ENCODE measurements around the gene DNM1L. TPM values are rescaled to one million over a fixed set of nuclear protein-coding genes. Genes with fewer than 3 reads are reported as not detected.

The DNM1L gene
- total and polyA plus RNA-seq, 8 donors: 44.1 to 128 (median 113) TPM

DNA sequence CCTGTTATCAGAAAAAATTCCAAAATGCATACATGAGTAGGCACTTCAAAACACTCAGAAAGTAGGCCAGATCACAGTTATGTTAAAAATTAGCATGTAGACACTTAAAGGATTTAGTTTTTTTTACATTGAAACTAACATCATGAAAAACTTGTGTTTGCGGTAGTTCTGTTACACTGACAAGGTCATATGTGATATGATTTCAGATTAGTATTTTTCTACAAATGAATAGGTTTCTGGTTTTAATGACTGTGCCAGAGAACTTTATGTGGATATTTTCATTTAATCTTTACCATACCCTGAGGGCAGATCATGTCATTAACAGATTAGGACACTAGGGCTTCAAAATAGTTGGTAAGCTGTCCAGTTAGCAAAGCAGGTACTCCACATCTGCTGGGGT is 55.9 kb downstream of the DNM1L start:
- no peak overlapping the region for H3K4me3 ChIP-seq
- intact Hi-C loops (cut with DNase I): no loop called here
- H3K27me3 ChIP-seq: no peaks in the 10 kb centered on the region
- TF ChIP-seq, protein P1, sequence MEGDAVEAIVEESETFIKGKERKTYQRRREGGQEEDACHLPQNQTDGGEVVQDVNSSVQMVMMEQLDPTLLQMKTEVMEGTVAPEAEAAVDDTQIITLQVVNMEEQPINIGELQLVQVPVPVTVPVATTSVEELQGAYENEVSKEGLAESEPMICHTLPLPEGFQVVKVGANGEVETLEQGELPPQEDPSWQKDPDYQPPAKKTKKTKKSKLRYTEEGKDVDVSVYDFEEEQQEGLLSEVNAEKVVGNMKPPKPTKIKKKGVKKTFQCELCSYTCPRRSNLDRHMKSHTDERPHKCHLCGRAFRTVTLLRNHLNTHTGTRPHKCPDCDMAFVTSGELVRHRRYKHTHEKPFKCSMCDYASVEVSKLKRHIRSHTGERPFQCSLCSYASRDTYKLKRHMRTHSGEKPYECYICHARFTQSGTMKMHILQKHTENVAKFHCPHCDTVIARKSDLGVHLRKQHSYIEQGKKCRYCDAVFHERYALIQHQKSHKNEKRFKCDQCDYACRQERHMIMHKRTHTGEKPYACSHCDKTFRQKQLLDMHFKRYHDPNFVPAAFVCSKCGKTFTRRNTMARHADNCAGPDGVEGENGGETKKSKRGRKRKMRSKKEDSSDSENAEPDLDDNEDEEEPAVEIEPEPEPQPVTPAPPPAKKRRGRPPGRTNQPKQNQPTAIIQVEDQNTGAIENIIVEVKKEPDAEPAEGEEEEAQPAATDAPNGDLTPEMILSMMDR (IDR thresholded peaks at IDR 0.05): no peak
- no peaks in the 10 kb centered on the region for H3K9me3 ChIP-seq
- H3K36me3 ChIP-seq: peaks cover 0 to 99% of the 10 kb centered on the region in 2 donors
- H3K4me1 ChIP-seq: no peaks in the 10 kb centered on the region
- ATAC-seq (no peak), DNase-seq (no peak)
- H3K27ac ChIP-seq: no peak overlapping the region

DNA sequence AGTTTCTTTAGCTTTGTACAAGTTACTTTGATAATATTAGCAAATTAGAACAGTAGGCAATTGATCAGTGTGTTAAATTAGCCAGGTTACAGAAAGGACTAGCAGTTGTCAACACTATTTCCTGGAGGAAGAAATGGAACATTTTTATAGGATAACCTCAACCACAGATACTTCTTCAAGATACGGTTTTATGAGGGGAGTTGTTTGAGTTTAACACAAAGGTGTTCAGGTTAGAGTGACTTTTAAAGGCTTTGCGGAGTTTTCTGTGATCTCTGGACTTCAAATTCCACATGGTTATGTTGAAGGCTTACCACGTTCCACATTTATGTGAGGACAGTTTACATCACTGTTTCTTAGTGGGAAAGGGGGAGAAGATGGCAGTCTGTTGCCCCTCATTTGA is 57.3 kb downstream of the DNM1L start:
- Histone ChIP-seq H3K9me3 (no peaks in the 10 kb centered on the region), H3K4me1 (no peaks in the 10 kb centered on the region), H3K36me3 (peaks cover 0 to 99% of the 10 kb centered on the region in 2 donors), H3K27me3 (no peaks in the 10 kb centered on the region), H3K27ac (no peak overlapping the region), H3K4me3 (no peak overlapping the region)
- DNase-seq (no peak), ATAC-seq (no peak)
- TF ChIP-seq, protein P1 (IDR thresholded peaks at IDR 0.05): no peak
- intact Hi-C loops (cut with DNase I): no loop called here

DNA sequence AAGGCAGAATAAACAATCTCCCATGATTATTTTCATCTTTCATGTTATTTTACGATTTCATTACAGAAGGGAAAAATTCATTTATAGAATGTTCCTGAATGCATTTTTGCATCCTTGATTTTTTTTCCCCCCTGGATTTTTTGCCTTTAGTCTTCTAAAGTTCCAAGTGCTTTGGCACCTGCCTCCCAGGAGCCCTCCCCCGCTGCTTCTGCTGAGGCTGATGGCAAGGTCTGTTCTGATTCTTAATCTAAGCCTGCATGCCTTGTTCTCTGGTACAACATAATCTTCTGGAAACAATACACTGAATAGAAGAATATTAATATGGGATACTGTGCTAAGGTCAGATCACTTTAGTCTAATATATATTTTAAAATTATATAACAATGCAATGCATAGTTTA is 58.6 kb downstream of the DNM1L start:
- H3K36me3 ChIP-seq: peaks cover 0 to 99% of the 10 kb centered on the region in 2 donors
- no peaks in the 10 kb centered on the region for H3K27me3 ChIP-seq
- intact Hi-C loops (cut with DNase I): no loop called here
- TF ChIP-seq, protein P1 (IDR thresholded peaks at IDR 0.05): no peak
- ATAC-seq (no peak), DNase-seq (no peak)
- H3K4me1 ChIP-seq: no peaks in the 10 kb centered on the region
- no peak overlapping the region for H3K27ac ChIP-seq
- H3K9me3 ChIP-seq: no peaks in the 10 kb centered on the region
- no peak overlapping the region for H3K4me3 ChIP-seq

DNA sequence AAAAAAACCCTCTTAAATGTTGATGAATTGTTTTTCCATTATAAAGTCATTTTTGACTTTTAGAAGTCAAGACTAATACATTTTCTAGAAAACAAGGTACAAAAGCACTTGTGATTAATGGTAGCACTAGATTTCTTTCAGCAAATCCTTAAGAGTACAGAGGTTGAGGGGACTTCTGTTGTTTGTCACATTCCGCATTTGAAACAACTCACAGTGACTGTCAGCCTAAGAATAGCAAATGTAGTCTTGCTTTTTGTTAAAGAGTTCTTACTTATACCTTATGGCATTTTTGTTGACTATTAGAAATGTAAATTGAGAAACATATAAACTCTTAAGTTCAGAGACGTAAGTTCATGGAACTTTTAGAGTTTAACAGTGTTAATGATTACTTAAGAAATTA is 60.2 kb downstream of the DNM1L start:
- Histone ChIP-seq H3K4me3 (no peak overlapping the region), H3K27ac (no peak overlapping the region), H3K4me1 (no peaks in the 10 kb centered on the region), H3K36me3 (peaks cover 0 to 99% of the 10 kb centered on the region in 2 donors), H3K27me3 (no peaks in the 10 kb centered on the region), H3K9me3 (no peaks in the 10 kb centered on the region)
- TF ChIP-seq, protein P1 (IDR thresholded peaks at IDR 0.05): no peak
- DNase-seq (no peak), ATAC-seq (no peak)
- intact Hi-C loops (cut with DNase I): no loop called here

DNA sequence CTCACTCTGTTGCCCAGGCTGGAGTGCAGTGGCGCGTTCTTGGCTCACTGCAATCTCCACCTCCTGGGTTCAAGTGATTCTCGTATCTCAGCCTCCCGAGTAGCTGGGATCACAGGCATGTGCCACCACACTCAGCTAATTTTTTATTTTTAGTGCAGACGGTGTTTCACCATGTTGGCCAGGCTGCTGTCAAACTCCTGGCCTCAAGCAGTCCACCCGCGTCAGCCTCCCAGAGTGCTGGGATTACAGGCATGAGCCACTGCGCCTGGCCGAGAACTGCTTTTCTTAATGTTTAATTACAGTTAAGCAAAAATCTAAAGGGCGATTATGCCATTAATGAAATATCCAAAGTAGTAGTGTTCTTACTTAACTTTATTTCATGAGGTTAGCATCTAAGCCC is 63.0 kb downstream of the DNM1L start:
- no peak overlapping the region for H3K4me3 ChIP-seq
- DNase-seq (no peak), ATAC-seq (no peak)
- no peak overlapping the region for H3K27ac ChIP-seq
- TF ChIP-seq, protein P1 (IDR thresholded peaks at IDR 0.05): no peak
- intact Hi-C loops (cut with DNase I): no loop called here
- peaks cover 0 to 99% of the 10 kb centered on the region in 2 donors for H3K36me3 ChIP-seq
- H3K9me3 ChIP-seq: no peaks in the 10 kb centered on the region
- no peaks in the 10 kb centered on the region for H3K4me1 ChIP-seq
- no peaks in the 10 kb centered on the region for H3K27me3 ChIP-seq

Measured in left lung (tissue), 10 donors.